Neural progenitor cell (in vitro differentiated cells): Measurements from ENCODE around the gene MAD2L2.

Experiments
- CTCF ChIP-seq: fragments of 200-600 bp; sonication (generic); IDR thresholded peaks from 2 replicates; pipeline ENCODE4 v1.5.1; 2017; ENCODE audit warnings: antibody characterized with exemption, mild to moderate bottlenecking
- EZH2 ChIP-seq: fragments of 200-600 bp; sonication (generic); IDR thresholded peaks from 2 replicates; pipeline ENCODE4 v1.6.1; 2017; ENCODE audit warnings: antibody characterized with exemption, mild to moderate bottlenecking, moderate library complexity
- EZH2phosphoT487 ChIP-seq: fragments of 200-600 bp; sonication (generic); IDR thresholded peaks from 2 replicates; pipeline ENCODE4 v1.6.1; 2017; ENCODE audit warnings: antibody characterized with exemption

GRCh38 chr1:11720525-11720924 is 39.6 kb upstream of the MAD2L2 start:
- TF ChIP-seq CTCF: no peak
- TF ChIP-seq EZH2: no peak
- TF ChIP-seq EZH2phosphoT487: no peak
